ENCODE measurements around the gene USB1. TPM values are rescaled to one million over a fixed set of nuclear protein-coding genes. Genes with fewer than 3 reads are reported as not detected.

The USB1 gene
- total RNA-seq, 1 experiment from 2014 or later = 66.0 TPM

GRCh38 chr16:57996406-57997175 lies 4.6 kb upstream of the USB1 start:
- CTCF ChIA-PET = interaction anchor here (0.6 kb wide), 1 partner anchor 16 kb away, joined by 3 read pairs; no protein-coding TSS in a partner anchor
- Histone ChIP-seq H3K79me2 (ENCODE audit: low read depth) (peaks cover 30% of the 10 kb centered on the region), H2AFZ (no peak overlapping the region), H3K36me3 (ENCODE audit: low read depth) (peaks cover 8% of the 10 kb centered on the region; the same call in 1 of the 2 replicates), H3K4me3 (no peak overlapping the region), H3F3A (ENCODE audit: insufficient read depth, low read depth) (peaks cover 45% of the 10 kb centered on the region), H3K27ac (no peak overlapping the region), H4K20me1 (ENCODE audit: insufficient read depth) (no peaks in the 10 kb centered on the region), H3K4me1 (replicated peaks; ENCODE audit: insufficient read depth) (peaks cover 66% of the 10 kb centered on the region), H3K4me2 (no peak overlapping the region), H3K9me2 (ENCODE audit: insufficient read depth) (no peaks in the 10 kb centered on the region), H3K9me3 (ENCODE audit: insufficient read depth, low read depth) (no peaks in the 10 kb centered on the region), H3K27me3 (ENCODE audit: insufficient read depth, low read depth) (no peaks in the 10 kb centered on the region)
- no TSS peak for BruUV-seq (replicated peaks)
- no peak for TF ChIP-seq CTCF (conservative IDR thresholded peaks at IDR 0.05)
- no peak for TF ChIP-seq EZH2 (IDR thresholded peaks at IDR 0.05; ENCODE audit: low read depth)
- POLR2A ChIA-PET (ENCODE audit: unreplicated experiment) = interaction anchor here (0.7 kb wide), 1 partner anchor 133 kb away, joined by 15 read pairs; no protein-coding TSS in a partner anchor
- intact Hi-C loops (cut with micrococcal nuclease; ENCODE audit: unreplicated experiment) = loop anchor here (5.0 kb wide), 1 partner anchor 79 kb away; no protein-coding TSS in a partner anchor
- no peak for DNase-seq

- Histone ChIP-seq H3K4me3 (no peak overlapping the region), H3F3A (ENCODE audit: insufficient read depth, low read depth) (peaks cover 42% of the 10 kb centered on the region), H3K36me3 (ENCODE audit: low read depth) (peaks cover 8% of the 10 kb centered on the region; the same call in 1 of the 2 replicates), H3K27ac (no peak overlapping the region), H4K20me1 (ENCODE audit: insufficient read depth) (no peaks in the 10 kb centered on the region), H2AFZ (no peak overlapping the region), H3K4me2 (no peak overlapping the region), H3K4me1 (replicated peaks; ENCODE audit: insufficient read depth) (peaks cover 65% of the 10 kb centered on the region), H3K79me2 (ENCODE audit: low read depth) (peaks cover 34% of the 10 kb centered on the region), H3K9me3 (ENCODE audit: insufficient read depth, low read depth) (no peaks in the 10 kb centered on the region), H3K27me3 (ENCODE audit: insufficient read depth, low read depth) (no peaks in the 10 kb centered on the region), H3K9me2 (ENCODE audit: insufficient read depth) (no peaks in the 10 kb centered on the region)
- TF ChIP-seq EZH2 (IDR thresholded peaks at IDR 0.05; ENCODE audit: low read depth) = no peak
- no peak for TF ChIP-seq CTCF (conservative IDR thresholded peaks at IDR 0.05)
- ChIA-PET CTCF (interaction anchor here (0.6 kb wide), 1 partner anchor 99 kb away, joined by 3 read pairs; no protein-coding TSS in a partner anchor), POLR2A (ENCODE audit: unreplicated experiment) (no interaction called here)
- no peak for DNase-seq
- no TSS peak for BruUV-seq (replicated peaks)
- intact Hi-C loops (cut with micrococcal nuclease; ENCODE audit: unreplicated experiment) = loop anchor here (5.0 kb wide), 1 partner anchor 80 kb away; no protein-coding TSS in a partner anchor
Measured at GRCh38 chr16:57997176-57997527, 4.1 kb upstream of the USB1 start.

GRCh38 chr16:57997528-57998265 lies 3.5 kb upstream of the USB1 start:
- Histone ChIP-seq H3K9me2 (ENCODE audit: insufficient read depth) (no peaks in the 10 kb centered on the region), H3K4me1 (replicated peaks; ENCODE audit: insufficient read depth) (peaks cover 59% of the 10 kb centered on the region), H3K27ac (peak overlapping the region; percentile 42), H3K4me2 (peak overlapping the region; percentile 100), H3K9me3 (ENCODE audit: insufficient read depth, low read depth) (no peaks in the 10 kb centered on the region), H2AFZ (no peak overlapping the region), H4K20me1 (ENCODE audit: insufficient read depth) (no peaks in the 10 kb centered on the region), H3K27me3 (ENCODE audit: insufficient read depth, low read depth) (no peaks in the 10 kb centered on the region), H3K36me3 (ENCODE audit: low read depth) (peaks cover 8% of the 10 kb centered on the region; the same call in 1 of the 2 replicates), H3K4me3 (peak overlapping the region; percentile 89; the same call in 1 of the 2 replicates), H3K79me2 (ENCODE audit: low read depth) (peaks cover 34% of the 10 kb centered on the region), H3F3A (ENCODE audit: insufficient read depth, low read depth) (peaks cover 36% of the 10 kb centered on the region)
- CTCF ChIA-PET = interaction anchor here (0.6 kb wide), 1 partner anchor 100 kb away, joined by 3 read pairs; no protein-coding TSS in a partner anchor
- intact Hi-C loops (cut with micrococcal nuclease; ENCODE audit: unreplicated experiment) = loop anchor here (2.0 to 5.0 kb wide), 2 partner anchors 80 to 201 kb away; no protein-coding TSS in a partner anchor
- no TSS peak for BruUV-seq (replicated peaks)
- no peak for TF ChIP-seq CTCF (conservative IDR thresholded peaks at IDR 0.05)
- TF ChIP-seq EZH2 (IDR thresholded peaks at IDR 0.05; ENCODE audit: low read depth) = no peak
- DNase-seq = no peak
- POLR2A ChIA-PET (ENCODE audit: unreplicated experiment) = no interaction called here
